ENCODE measurements around the gene LGALS1.
"Not testable (repeated sequence)": the region's sequence is repeated elsewhere in the genome, so short reads cannot be mapped to it uniquely, and the experiment has no call there.

Gene LGALS1

DNA sequence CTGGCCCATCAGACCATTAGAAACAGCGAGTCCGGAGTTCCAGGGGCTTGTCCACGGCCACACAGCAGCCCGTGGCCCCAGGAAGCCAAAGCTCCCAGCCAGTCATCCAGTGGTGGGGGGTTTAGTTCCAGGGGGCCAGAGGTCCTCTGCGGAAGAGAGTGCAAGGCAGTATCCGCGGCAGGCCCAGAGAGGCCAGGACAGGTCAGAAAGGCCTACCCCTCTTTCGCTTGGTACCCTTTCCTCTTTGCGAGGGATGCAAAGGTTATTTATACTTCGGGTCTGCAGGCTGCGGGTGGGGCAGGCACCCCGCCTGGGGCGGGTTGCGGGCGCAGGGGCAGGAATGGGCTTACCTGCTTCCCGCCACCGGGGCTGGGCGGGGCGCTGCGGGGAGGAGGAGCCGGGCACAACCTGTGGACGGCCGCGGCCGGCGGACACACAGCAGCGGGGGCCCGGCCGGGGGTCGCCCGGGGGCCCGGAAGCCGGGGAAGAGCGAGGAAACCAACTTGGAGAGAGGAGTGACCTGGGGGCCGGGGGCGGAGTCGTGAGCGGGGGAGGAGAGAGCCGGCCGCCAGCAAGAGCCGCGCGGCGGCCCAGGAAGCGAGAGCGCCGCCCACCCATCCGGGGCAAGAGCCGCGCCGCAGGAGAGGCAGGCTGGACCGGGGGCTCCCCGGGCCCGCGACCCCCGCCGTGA is 36.2 kb upstream of the LGALS1 start, which contains the start of gene SH3BP1:
Gene SH3BP1, plus strand, starts transcription at position 600 of the 691 bp plus-strand sequence. CDS start 119 bp downstream, outside the sequence.
- peak; percentile 62 for DNase-seq (ENCODE audit: low read depth, low spot score)

DNA sequence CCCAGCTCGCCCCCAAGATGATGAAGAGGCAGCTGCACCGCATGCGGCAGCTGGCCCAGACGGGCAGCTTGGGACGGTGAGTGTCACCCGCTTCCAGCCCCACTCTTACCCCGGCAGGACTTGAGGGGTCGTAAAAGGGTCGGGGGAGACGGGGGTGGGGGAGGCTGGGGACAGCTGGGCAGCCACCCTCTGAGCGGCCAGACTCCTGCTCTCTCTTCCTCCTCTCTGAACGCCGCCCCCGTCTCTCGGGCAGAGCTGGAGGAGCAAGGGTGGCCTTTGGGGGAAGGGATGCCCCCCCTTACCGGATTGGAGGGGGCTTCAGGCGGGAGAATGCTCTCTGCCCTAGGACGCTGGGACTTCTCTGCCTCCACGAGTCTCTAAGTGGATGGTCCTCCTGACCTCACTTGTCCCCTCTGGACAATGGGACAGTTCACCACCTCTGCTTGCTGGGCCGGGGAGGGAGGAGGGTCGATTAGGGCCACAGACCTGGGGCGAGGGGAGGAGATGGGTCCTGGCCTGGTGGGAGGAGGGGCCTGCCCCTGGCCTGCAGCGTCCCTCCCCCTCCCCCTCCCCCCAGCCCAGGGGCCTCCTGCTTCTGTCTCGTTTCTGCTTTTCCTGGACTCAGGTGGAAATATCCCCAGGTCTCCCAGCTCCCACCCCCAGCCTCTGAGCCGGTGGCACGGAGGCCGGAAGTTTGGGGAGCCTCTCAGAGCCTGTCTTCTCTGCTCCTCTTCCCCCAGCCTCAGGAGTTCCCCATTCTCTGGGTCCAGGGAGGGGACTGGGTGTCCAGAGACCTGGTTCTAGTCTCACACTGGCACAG is 35.5 kb upstream of the LGALS1 start:
- no peak for DNase-seq (ENCODE audit: low read depth, low spot score)

DNA sequence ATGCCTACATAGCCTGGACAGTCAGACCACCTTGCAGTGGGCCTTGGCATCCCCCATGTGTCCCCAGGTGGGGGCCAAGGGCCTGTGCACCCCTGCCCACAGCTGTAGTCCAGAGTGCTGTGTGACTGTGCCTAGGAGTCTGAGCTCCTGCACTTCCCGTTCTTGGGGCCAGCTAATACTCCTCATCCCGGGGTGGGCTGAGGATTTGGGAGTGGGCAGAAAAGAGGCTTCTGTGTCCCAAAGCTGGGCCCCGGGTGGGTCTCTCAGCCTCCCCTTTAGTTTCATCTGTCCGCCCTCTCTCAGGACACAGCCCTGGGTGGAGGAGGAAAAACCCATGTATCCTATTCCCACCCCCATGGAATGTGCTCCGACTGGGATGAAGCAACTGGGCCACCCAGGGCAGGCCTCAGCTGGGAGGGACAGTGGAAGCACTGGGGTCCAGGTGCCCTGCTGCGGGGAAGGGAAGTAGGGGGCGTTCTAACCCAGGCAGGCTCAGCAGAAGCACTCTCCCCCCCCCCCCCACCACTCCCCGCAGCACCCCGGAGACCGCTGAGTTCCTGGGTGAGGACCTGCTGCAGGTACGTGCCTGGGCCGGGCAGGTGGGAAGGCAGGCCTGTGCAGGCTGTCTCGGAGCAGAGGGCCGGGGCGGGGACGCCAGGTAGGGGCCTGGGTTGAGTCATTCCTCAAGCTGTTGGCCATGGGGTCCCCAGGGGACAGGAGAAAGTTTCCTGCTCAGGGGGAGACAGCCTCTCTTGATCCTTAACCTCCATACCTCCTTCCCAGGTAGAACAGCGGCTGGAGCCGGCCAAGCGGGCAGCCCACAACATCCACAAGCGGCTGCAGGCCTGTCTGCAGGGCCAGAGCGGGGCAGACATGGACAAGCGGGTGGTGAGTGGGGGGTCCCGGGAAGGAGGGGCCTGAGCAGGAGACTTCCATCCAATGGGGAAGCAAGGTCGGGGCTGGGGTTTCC is 34.6 kb upstream of the LGALS1 start:
- no peak for DNase-seq (ENCODE audit: low read depth, low spot score)

DNA sequence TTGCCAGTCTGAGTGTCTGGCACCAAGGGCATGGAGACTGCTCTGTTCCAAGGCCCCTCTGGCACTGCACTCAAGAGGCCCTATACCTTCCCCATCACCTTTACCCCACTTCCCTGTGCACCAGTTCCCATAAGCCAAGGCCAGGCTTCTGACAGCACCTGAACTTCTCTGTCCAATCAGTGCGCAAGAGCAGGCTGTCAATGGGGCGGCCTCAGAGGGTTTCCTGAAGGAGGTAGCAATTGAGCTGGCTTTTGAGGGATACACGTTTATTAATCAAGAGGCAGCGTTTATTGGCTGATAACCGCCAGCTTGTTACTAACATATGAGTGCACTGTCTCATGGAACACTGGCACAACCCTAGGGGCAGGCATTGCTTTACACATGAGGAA is 33.9 kb upstream of the LGALS1 start:
- DNase-seq (ENCODE audit: low read depth, low spot score) = no peak

DNA sequence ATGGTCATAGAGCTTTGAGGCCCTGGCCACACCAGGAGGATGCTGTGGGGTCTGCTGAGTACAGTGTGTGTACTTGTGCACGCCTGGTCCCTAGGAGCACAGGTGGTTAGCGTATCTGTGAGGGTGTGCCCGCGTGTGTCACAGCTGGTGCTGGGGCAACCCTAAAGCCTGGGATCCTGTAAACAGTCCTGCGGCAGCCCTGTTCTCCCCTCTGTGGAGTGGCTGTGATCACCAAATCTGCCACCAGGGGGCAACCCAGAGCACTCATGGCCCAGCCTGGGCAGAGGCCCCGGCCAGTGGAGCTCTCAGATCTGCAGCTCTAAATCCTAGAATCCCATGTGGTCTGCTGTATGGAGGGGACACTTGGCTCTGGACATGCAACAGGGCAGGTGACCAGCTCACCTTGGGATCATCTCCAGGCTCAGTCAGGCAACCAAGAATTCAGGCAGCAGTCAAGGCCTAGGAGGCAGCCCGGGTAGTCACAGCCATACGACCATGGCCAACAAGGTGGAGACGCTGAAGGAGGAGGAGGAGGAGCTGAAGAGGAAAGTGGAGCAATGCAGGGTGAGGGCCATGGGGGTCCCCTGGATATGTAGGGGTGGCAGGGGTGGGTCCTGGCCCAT is 32.1 kb upstream of the LGALS1 start:
- DNase-seq (ENCODE audit: low read depth, low spot score) = peak; percentile 90

DNA sequence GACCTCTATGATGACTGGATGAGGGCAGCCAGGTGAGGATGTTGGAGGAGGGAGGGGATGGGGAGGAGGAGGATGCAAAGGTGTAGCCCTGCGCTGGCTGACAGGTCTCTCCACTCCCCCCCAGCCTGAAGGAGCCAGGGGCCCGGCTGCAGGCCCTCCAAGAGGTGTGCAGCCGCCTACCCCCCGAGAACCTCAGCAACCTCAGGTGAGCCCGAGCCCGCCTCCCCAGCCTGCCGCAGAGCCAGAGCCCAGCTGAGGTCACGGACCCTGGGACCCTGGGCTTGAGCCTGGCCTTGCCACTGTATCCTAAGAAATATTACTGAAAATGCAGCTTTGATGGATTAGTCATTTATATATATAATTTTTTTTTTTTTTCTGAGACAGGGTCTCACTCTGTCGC is 28.1 kb upstream of the LGALS1 start:
- DNase-seq (ENCODE audit: low read depth, low spot score) = no peak

DNA sequence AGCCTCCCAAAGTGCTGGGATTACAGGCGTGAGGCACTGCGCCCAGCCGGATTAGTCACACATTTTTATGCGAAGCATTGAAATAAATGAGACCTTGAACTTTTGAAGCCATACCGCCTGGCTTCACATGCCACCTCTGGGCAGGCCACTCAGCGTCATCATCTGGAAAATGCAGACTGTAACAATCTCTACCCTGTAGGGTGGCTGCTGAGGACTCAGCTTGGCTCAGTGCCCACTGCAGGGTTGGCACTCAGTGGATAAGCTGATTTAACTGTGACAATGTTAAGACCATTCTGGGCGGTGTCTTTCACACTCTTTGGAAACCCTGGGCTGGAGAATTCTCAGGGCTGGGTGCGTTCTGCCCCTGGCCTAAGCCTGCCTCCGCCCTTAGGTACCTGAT is 27.5 kb upstream of the LGALS1 start:
- DNase-seq (ENCODE audit: low read depth, low spot score) = peak; percentile 91

DNA sequence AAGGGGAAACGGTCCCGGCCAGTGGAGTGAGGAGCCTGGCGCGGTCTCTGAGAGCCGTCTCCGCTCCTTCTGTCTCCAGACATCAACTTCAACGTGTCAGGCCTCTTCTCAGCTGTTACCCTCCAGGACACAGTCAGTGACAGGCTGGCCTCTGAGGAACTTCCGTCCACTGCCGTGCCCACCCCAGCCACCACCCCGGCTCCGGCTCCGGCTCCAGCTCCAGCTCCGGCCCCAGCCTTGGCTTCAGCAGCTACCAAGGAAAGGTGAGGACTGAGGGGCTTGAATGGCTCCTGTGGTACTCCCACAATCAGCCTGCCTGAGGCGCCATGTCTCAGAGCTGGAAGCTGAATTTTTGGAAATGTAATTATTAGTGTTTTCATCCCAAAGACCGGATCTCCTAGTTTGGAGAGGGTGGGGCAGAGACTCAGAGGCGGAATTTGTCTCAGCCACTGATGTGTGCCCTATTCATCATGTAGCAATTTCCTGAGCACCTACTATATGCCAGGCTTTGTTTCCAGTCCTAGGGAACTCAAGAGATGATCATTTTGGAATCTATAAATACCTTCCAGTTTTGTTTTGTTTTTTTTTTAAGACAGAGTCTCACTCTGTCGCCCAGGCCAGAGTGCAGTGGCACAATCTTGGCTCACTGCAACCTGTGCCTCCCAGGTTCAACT is 24.8 kb upstream of the LGALS1 start:
- DNase-seq (ENCODE audit: low read depth, low spot score) = no peak

DNA sequence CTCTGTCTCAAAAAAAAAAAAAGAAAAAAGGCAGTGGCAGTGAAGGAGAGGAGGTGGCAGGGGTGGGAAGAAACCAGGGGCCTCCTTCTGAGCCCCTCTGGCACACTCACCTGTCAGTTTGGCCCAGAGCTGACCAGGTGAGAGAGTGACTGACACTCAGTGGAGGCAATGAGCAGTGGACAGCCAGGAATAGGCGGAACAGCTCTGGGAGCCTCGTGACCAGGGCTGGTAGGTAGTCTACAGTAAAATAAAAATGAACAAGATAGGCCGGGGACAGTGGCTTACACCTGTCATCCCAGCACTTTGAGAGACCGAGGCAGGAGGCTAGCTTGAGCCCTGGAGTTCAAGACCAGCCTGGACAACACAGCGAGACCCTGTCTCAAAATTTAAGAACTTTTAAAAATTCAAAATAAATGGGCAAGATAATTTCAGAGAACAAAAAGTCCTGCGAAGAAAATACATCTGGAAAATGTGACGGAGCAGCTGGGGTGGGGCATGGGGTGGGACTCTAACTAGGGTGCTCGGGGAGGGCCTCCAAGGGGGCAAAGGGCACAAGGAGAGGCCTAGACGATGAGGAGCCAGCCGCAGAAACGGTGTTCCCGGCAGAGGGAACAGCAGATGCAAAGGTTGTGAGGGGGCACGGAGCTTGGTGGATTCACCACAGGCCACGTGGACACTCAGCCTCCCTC is 20.7 kb upstream of the LGALS1 start:
- DNase-seq (ENCODE audit: low read depth, low spot score) = no peak

DNA sequence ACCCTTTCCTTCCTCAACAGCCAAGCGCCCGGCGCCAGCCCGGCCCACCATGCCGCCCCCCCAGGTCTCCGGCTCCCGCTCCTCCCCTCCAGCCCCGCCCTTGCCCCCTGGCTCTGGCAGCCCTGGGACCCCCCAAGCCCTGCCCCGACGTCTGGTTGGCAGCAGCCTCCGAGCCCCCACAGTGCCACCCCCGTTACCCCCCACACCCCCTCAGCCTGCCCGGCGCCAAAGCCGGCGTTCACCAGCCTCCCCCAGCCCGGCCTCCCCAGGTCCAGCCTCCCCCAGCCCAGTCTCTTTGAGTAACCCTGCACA is 20.2 kb upstream of the LGALS1 start:
- DNase-seq (ENCODE audit: low read depth, low spot score) = no peak

DNA sequence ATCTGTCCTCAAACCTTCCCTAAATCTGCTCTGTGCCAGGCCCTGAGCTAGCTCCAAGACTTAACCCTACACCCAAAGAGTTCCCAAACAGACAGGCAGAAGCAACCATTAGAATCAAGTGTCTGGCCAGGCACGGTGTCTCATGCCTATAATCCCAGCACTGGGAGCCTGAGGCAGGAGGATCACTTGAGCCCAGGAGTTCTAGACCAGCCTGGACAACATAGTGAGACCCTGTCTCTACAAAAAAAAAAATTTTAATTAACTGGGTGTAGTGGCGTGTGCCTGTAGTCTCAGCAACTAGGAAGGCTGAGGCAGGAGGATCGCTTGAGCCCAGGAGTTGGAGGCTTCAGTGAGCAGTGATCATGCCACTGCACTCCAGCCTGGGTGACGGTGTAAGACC is 18.9 kb upstream of the LGALS1 start:
- not testable (repeated sequence) for DNase-seq (ENCODE audit: low read depth, low spot score)

DNA sequence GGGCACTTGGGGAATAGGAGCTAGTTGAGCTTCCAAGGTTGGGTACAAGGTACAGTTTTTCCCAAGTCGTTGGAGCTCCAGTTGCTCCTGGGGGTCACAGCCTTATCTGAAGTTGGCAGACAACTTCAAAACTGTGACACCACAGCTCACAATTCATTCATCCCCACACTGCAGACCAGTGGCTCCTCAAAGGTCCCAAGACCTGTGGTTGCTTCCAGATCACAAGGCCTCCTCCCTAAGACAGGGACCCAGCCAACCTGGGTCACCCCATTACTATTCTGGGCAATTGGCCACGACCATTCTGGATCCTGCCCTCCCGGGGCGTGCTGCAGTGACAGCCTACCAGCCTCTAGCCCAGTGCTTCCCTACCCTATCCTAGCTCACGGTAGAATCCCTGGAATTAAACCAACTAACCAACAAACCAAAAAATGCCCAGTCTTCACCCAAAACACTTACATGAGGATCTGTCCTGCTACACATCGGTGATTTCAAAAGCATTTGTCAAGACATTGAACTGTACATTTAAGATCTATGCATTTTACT is 17.8 kb upstream of the LGALS1 start:
- DNase-seq (ENCODE audit: low read depth, low spot score) = peak; percentile 17

DNA sequence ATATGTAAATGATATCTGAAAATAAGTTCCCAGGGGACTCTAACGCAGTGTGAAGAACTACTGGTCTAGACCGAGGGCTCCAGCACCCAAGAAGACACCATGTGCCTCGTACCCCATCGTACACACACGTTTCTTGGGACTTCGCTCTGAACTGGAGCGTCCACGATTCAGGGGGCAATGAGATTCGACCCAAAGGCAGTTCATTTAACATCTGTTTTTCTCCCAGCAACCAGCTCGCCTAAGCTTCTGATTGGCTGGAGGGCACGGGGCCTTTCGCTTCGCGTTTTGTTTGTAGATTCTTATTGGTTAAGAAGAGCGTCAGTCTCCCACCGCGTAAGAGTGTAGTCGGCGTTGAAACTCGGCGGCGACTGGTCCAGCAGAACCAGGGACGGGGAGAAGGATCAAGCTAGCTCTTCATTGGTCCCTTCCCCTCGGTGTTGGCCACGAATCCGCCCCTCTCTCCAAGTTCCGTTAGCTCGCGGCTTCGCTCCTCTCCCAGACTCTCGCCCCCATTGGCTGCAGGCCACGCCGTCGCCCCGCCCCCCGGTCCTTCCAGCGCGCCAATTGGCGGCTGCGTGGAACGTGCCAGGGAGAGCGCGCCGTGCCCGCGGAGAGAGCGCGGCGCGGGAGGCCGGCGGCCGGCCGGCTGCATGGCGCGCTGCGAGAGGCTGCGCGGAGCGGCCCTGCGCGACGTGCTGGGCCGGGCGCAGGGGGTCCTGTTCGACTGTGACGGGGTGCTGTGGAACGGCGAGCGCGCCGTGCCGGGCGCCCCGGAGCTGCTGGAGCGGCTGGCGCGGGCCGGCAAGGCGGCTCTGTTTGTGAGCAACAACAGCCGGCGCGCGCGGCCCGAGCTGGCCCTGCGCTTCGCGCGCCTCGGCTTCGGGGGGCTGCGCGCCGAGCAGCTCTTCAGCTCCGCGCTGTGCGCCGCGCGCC is 17.0 kb upstream of the LGALS1 start, which contains the start of gene PDXP:
Gene PDXP, plus strand, starts transcription at position 591 of the 933 bp plus-strand sequence. Its CDS starts 60 bp downstream, at position 651.
- DNase-seq (ENCODE audit: low read depth, low spot score) = peak; percentile 100

DNA sequence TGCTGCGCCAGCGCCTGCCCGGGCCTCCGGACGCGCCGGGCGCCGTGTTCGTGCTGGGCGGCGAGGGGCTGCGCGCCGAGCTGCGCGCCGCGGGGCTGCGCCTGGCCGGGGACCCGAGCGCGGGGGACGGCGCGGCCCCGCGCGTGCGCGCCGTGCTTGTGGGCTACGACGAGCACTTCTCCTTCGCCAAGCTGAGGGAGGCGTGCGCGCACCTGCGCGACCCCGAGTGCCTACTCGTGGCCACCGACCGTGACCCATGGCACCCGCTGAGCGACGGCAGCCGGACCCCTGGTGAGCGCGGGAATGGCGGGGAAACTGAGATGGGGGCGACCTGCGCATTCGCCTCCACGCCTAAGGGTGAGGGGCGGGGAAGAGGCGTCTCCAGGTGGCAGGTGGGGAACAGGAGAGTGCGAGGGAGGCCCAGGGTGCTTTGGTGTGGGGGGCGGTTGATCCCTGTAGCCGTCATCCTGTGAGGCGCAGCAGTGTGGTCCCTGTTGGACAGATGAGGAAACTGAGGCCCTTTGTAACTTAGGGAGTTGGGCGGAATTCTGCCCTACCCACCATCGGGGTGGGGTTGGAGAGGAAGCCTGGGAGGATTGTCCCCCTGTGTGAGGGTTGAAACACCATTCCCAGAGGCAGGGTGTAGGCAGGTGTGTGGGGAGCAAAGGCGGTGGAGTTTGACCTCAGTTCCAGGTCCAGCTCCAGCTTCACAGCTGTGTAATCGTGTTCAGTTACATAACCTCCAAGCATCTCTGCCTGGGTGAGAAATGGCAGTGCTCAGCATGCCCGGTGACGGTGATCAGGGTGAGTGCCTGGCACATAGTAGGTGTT is 16.2 kb upstream of the LGALS1 start:
- no peak for DNase-seq (ENCODE audit: low read depth, low spot score)

DNA sequence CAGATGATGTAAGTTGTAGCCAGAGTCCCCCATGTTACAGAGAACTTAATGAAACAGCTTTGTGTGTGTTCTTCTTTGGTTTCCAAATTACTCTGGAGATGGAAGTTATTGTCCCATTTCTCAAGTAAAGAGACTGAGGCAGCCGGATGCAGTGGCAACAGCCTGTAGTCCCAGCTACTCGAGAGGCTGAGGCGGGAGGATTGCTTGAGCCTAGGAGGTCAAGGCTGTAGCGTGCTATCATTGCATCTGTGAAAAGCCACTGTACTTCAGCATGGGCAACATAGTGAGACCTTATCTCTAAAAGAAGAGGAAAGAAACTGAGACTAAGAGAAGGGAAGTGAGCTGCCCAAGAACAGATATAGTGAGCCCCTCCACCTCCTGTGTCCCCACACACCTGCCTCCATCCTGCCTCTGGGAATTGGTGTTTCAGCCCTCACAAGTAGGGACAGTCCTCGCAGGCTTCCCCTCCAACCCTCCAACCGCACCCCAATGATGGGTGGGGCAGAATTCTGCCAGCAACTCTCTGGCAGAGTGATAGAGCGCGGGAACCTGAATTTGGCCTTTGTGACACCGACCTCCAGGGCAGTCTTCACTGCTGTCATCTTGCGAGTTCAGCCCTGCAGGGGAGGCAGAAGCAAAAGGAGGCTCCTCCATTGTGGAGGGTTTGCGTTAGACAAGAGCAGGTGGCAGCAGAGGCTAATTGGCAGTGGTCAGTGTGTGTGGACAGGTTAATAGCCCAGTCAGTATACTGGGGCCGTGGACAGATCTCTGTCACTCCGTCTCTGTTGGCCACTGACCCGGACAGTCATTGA is 15.3 kb upstream of the LGALS1 start:
- DNase-seq (ENCODE audit: low read depth, low spot score) = no peak

DNA sequence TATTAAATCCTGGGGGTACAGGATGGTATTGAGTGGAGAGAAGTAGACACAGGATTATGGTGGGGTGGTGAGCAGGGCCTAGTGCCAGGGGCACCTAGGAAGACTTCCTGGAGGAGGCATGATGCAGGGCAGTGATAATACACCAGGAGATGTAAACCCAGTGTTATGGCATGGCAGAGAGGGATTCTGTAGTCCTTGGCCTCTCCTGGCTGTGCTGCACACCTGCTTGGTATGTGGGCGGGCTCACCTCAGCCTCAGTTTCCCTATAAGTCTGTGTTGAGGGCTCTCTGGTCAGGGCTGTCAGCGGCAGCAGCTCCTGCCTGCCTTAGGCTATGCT is 14.8 kb upstream of the LGALS1 start:
- DNase-seq (ENCODE audit: low read depth, low spot score) = no peak

All from astrocyte of the hippocampus (primary cell).